ENCODE results near the gene PCK2.

The PCK2 gene

DNA sequence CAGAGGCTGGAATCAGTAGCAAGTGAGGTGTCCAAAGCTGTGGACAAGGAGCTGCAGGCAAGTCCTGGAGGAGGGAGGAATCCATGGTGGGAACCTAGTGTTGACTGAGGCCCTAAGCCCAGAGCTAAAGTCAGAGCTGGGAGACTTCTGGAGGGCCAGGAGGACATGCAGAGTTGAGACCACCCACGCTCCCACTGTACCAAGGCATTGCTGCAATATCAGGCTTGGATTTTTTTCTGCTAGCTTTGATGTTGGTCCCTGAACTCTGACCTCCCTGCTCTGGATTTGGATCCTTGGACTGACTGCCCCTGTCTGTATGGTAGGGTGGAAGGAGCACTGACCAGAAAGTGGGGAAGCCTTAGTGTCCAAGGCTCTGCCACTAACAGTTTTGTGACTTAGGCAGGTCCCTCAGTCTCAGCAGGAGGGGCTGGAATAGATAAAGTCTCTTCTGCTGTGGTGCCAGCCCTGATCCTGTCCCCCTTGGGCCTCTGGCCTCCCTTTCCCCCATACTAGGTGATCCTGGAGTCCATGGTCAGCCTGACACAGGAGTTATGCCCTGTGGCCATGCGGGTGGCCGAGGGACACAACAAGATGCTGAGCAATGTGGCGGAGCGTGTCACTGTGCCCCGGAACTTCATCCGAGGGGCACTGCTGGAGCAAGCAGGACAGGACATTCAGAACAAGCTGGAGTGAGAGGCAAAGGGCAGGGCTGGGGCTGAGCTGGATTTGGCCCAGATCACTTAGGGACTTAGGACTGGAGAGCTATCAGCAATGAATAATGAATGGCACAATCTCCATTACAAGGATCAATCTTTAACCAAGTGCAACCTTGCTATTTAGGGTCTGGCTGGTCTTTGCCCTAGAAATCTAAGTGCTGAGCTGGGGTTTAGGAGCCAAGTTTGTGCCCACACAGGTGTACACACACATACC lies 32.9 kb upstream of the PCK2 start:
- H3K4me3 ChIP-seq (ENCODE audit: low read depth, low read length) = no peak overlapping the region
- DNase-seq (ENCODE audit: low read depth) = no peak
- TF ChIP-seq, protein P1, sequence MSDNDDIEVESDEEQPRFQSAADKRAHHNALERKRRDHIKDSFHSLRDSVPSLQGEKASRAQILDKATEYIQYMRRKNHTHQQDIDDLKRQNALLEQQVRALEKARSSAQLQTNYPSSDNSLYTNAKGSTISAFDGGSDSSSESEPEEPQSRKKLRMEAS (IDR thresholded peaks at IDR 0.05; ENCODE audit: low read depth, low read length) = no peak
- TF ChIP-seq MYC (IDR thresholded peaks at IDR 0.05; ENCODE audit: low read depth, low read length) (no peak), POLR2A (IDR thresholded peaks at IDR 0.05; ENCODE audit: extremely low read depth, insufficient read length) (no peak), CTCF (IDR thresholded peaks at IDR 0.05; ENCODE audit: low read depth, low read length) (no peak)

DNA sequence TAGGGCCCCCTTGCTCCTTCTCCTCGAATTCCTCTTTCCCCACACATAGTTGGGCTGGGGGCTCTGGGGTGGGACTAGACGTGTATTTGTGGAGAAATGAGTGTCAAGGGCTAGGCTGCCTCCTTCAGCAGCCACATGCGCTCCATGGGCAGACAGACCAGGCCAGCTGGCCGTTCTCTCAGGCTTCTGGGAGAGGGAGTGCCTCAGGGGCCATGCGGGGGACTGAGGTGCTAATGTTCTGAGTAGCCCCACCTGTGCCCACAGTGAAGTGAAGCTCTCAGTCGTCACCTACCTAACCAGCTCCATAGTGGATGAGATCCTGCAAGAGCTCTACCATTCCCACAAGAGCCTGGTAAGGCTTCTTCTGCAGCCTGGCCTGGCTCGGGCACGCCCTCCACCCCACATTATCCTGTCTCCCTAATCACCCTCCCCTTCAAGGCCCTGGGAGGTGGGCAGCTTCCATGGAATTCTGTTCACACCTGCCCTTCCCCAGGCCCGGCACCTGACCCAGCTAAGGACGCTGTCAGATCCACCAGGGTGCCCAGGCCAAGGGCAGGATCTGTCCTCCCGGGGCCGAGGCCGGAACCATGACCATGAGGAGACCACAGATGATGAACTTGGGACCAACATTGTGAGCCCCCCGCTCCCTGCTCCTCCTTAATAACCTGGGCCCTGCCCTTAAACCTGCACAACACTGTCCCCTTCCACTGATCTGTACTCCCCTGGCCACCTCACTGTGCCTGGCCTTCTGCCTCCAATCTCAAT lies 31.7 kb upstream of the PCK2 start:
- DNase-seq (ENCODE audit: low read depth) = no peak
- TF ChIP-seq CTCF (IDR thresholded peaks at IDR 0.05; ENCODE audit: low read depth, low read length) (no peak), POLR2A (IDR thresholded peaks at IDR 0.05; ENCODE audit: extremely low read depth, insufficient read length) (no peak)
- TF ChIP-seq, protein P1 (IDR thresholded peaks at IDR 0.05; ENCODE audit: low read depth, low read length) = no peak
- no peak overlapping the region for H3K4me3 ChIP-seq (ENCODE audit: low read depth, low read length)

DNA sequence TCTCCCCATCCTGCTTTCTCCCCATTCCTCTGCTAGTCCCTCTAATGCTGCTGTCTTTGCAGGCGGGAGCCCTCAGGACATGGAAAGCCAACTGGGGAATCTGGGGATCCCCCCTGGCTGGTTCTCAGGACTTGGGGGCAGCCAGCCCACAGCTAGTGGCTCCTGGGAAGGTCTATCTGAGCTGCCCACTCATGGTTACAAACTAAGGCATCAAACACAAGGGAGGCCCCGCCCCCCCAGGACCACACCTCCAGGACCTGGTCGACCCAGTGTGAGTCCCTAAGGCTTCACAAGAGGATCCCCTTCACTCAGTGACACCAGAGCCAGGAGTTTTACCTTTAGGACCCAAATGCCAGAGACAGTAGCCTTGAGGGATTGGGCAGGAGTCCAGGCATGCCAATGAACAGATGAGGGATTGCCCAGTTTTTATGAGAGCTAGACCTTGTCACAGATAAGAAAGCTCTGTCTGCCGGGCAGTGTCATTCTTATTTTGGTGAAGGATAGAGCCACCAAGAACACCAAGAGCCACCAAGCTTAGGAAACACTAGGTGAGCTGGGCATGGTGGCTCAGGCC lies 30.8 kb upstream of the PCK2 start:
- H3K4me3 ChIP-seq (ENCODE audit: low read depth, low read length) = no peak overlapping the region
- TF ChIP-seq, protein P1 (IDR thresholded peaks at IDR 0.05; ENCODE audit: low read depth, low read length) = no peak
- TF ChIP-seq MYC (IDR thresholded peaks at IDR 0.05; ENCODE audit: low read depth, low read length) (no peak), POLR2A (IDR thresholded peaks at IDR 0.05; ENCODE audit: extremely low read depth, insufficient read length) (no peak), CTCF (IDR thresholded peaks at IDR 0.05; ENCODE audit: low read depth, low read length) (no peak)
- no peak for DNase-seq (ENCODE audit: low read depth)

DNA sequence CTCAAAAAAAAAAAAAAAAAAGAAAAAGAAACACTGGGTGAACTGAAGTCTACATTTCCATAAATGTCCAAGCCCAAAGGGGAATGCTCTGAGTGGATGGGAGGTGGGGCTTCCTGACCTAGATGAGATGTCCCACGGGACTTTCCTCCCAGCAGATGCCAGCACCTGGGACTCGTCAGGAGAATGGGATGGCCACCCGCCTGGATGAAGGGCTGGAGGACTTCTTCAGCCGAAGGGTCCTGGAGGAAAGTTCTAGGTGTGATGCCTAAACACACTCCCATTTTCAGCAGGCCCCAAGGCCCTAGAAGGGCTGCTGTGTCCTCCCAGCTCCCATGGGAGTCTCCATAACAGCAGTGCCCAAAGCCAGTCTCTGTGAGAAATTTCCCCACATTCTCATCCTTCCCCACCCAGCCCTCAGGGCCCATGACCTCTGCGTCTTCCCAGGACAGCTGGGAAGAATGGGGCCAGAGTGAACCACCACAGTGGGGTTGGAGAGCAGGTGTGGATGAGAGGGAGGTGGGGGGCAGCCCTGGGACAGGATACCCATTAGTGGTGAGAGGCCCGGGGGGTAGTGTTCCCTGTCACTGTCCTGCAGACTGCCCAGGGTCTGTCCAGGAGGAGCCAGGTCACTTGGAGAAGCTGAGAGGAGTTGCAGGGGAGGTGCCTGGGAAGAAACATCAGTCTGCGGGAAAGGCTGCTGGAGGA lies 29.9 kb upstream of the PCK2 start:
- TF ChIP-seq, protein P1 (IDR thresholded peaks at IDR 0.05; ENCODE audit: low read depth, low read length) = no peak
- TF ChIP-seq CTCF (IDR thresholded peaks at IDR 0.05; ENCODE audit: low read depth, low read length) (no peak), MYC (IDR thresholded peaks at IDR 0.05; ENCODE audit: low read depth, low read length) (no peak)
- no peak overlapping the region for H3K4me3 ChIP-seq (ENCODE audit: low read depth, low read length)
- DNase-seq (ENCODE audit: low read depth) = no peak

DNA sequence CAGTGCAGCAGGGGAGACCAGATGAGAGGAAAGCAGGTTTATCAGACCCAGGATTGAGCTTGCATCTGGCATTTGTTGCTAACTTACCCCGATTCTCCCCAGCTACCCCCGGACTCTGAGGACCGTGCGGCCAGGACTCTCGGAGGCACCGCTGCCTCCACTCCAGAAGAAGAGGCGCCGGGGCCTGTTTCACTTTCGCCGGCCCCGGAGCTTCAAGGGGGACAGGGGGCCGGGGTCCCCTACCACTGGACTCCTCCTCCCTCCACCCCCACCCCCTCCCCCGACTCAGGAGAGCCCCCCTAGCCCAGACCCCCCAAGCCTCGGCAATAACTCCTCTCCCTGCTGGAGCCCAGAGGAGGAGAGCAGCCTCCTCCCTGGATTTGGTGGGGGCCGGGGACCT lies 29.3 kb upstream of the PCK2 start:
- DNase-seq (ENCODE audit: low read depth) = no peak
- H3K4me3 ChIP-seq (ENCODE audit: low read depth, low read length) = no peak overlapping the region
- TF ChIP-seq MYC (IDR thresholded peaks at IDR 0.05; ENCODE audit: low read depth, low read length) = no peak
- TF ChIP-seq CTCF (IDR thresholded peaks at IDR 0.05; ENCODE audit: low read depth, low read length) = no peak
- TF ChIP-seq, protein P1 (IDR thresholded peaks at IDR 0.05; ENCODE audit: low read depth, low read length) = no peak
- no peak for TF ChIP-seq POLR2A (IDR thresholded peaks at IDR 0.05; ENCODE audit: extremely low read depth, insufficient read length)
